Measurements from ENCODE around the gene HPSE2. TPM values are rescaled to one million over a fixed set of nuclear protein-coding genes. Genes with fewer than 3 reads are reported as not detected.

Gene HPSE2
- total RNA-seq, 4 donors from 2014 or later, result 1.1 TPM; not detected in 3

GRCh38 chr10:98609265-98609664 lies 626.4 kb downstream of the HPSE2 start:
- DNase-seq (no peak), ATAC-seq (no peak)
- Histone ChIP-seq H3K4me1 (peaks cover 23 to 31% of the 10 kb centered on the region in 2 donors), H3K36me3 (no peaks in the 10 kb centered on the region), H3K4me3 (no peak overlapping the region), H3K27me3 (no peaks in the 10 kb centered on the region), H3K9me3 (no peaks in the 10 kb centered on the region), H3K27ac (no peak overlapping the region)
- intact Hi-C loops (cut with DNase I; ENCODE audit: low total_unique reads), result no loop called here
- TF ChIP-seq CTCF (IDR thresholded peaks at IDR 0.05 in 4 of 5, conservative IDR thresholded peaks at IDR 0.05 in 1 of 5) (no peak), POLR2A (IDR thresholded peaks at IDR 0.05) (no peak)
- in situ Hi-C loops (cut with MboI; ENCODE audit: low sequenced_read_pairs in 4 of 4), result no loop called here

- ATAC-seq (peak; percentile 58 to 60), DNase-seq (no peak)
- H3K4me1 ChIP-seq, result peaks cover 23 to 31% of the 10 kb centered on the region in 2 donors
- H3K4me3 ChIP-seq, result peak overlapping the region in 1 of 4 donors; percentile 12
- no peak for TF ChIP-seq POLR2A (IDR thresholded peaks at IDR 0.05)
- in situ Hi-C loops (cut with MboI; ENCODE audit: low sequenced_read_pairs in 4 of 4), result no loop called here
- no peaks in the 10 kb centered on the region for H3K27me3 ChIP-seq
- no peaks in the 10 kb centered on the region for H3K36me3 ChIP-seq
- no peaks in the 10 kb centered on the region for H3K9me3 ChIP-seq
- no peak overlapping the region for H3K27ac ChIP-seq
- intact Hi-C loops (cut with DNase I; ENCODE audit: low total_unique reads), result no loop called here
These were observed 627.2 kb downstream of the HPSE2 start for GRCh38 chr10:98608411-98608810.

GRCh38 chr10:98602224-98602623 lies 633.4 kb downstream of the HPSE2 start:
- Histone ChIP-seq H3K36me3 (no peaks in the 10 kb centered on the region), H3K27me3 (no peaks in the 10 kb centered on the region), H3K4me3 (no peak overlapping the region), H3K27ac (no peak overlapping the region), H3K9me3 (no peaks in the 10 kb centered on the region), H3K4me1 (no peaks in the 10 kb centered on the region)
- no peak for TF ChIP-seq CTCF (IDR thresholded peaks at IDR 0.05 in 4 of 5, conservative IDR thresholded peaks at IDR 0.05 in 1 of 5)
- no peak for TF ChIP-seq POLR2A (IDR thresholded peaks at IDR 0.05)
- DNase-seq, result no peak
- in situ Hi-C loops (cut with MboI; ENCODE audit: low sequenced_read_pairs in 4 of 4) (no loop called here), intact Hi-C loops (cut with DNase I; ENCODE audit: low total_unique reads) (no loop called here)
- ATAC-seq, result no peak

GRCh38 chr10:98599032-98599610 lies 636.5 kb downstream of the HPSE2 start:
- TF ChIP-seq POLR2A (IDR thresholded peaks at IDR 0.05) (no peak), CTCF (IDR thresholded peaks at IDR 0.05 in 4 of 5, conservative IDR thresholded peaks at IDR 0.05 in 1 of 5) (no peak)
- Histone ChIP-seq H3K27me3 (no peaks in the 10 kb centered on the region), H3K4me1 (no peaks in the 10 kb centered on the region), H3K27ac (no peak overlapping the region), H3K36me3 (no peaks in the 10 kb centered on the region), H3K9me3 (peaks cover 0 to 6% (median 3%) of the 10 kb centered on the region in 3 donors), H3K4me3 (no peak overlapping the region)
- intact Hi-C loops (cut with DNase I; ENCODE audit: low total_unique reads), result no loop called here
- no peak for DNase-seq
- ATAC-seq, result no peak
- in situ Hi-C loops (cut with MboI; ENCODE audit: low sequenced_read_pairs in 4 of 4), result no loop called here

- no peaks in the 10 kb centered on the region for H3K36me3 ChIP-seq
- TF ChIP-seq POLR2A (IDR thresholded peaks at IDR 0.05) (no peak), CTCF (IDR thresholded peaks at IDR 0.05 in 4 of 5, conservative IDR thresholded peaks at IDR 0.05 in 1 of 5) (no peak)
- no peak for ATAC-seq
- in situ Hi-C loops (cut with MboI; ENCODE audit: low sequenced_read_pairs in 4 of 4), result no loop called here
- intact Hi-C loops (cut with DNase I; ENCODE audit: low total_unique reads), result no loop called here
- no peak overlapping the region for H3K27ac ChIP-seq
- no peak for DNase-seq
- H3K9me3 ChIP-seq, result peaks cover 0 to 6% (median 3%) of the 10 kb centered on the region in 3 donors
- H3K27me3 ChIP-seq, result no peaks in the 10 kb centered on the region
- H3K4me3 ChIP-seq, result no peak overlapping the region
- no peaks in the 10 kb centered on the region for H3K4me1 ChIP-seq
These were observed 639.2 kb downstream of the HPSE2 start for GRCh38 chr10:98596404-98596803.

Data from gastrocnemius medialis (tissue), 4 donors.